MCF 10A (cell line): ENCODE results near the gene KRT38. TPM values are rescaled to one million over a fixed set of nuclear protein-coding genes. Genes with fewer than 3 reads are reported as not detected.
"Not testable (repeated sequence)": the region's sequence is repeated elsewhere in the genome, so short reads cannot be mapped to it uniquely, and the experiment has no call there.

Source experiments
- BruUV-seq: library from RNA; stranded (reverse); fragments of 400-500 nt; replicated peaks from 2 replicates; lab custom pipeline; 2021; lab: Mats Ljungman, UMichigan
- CTCF ChIA-PET: fragments of 300-600 bp; sonication (Branson Sonifier 250); formaldehyde crosslinking; extraction: SDS; loops from one replicate; lab custom pipeline; 2021; ENCODE audit warnings: antibody characterized with exemption, inconsistent platforms; lab: Yijun Ruan, JAX
- POLR2A ChIA-PET: fragments of 300-600, 350-650 bp; sonication (Branson Sonifier 250); formaldehyde crosslinking; extraction: SDS; loops from one replicate; lab custom pipeline; 2020; ENCODE audit warnings: antibody characterized with exemption, inconsistent platforms; lab: Yijun Ruan, JAX
- DNase-seq: peaks from one replicate; pipeline ENCODE4 v3.0.0-alpha.2; 2018; ENCODE audit not compliant: unreplicated experiment
- H3K27ac Mint-ChIP-seq: one replicate; pipeline ENCODE4 v1.8.0; 2022; ENCODE audit warnings: mild to moderate bottlenecking, low read depth, mixed read lengths; ENCODE audit not compliant: unreplicated experiment
- H3K27me3 Mint-ChIP-seq: one replicate; pipeline ENCODE4 v1.8.0; 2022; ENCODE audit warnings: mixed read lengths; ENCODE audit not compliant: insufficient read depth, unreplicated experiment
- H3K36me3 Mint-ChIP-seq: one replicate; pipeline ENCODE4 v1.8.0; 2022; ENCODE audit warnings: mild to moderate bottlenecking, moderate library complexity, mixed read lengths; ENCODE audit not compliant: insufficient read depth, unreplicated experiment
- H3K4me1 Mint-ChIP-seq: one replicate; pipeline ENCODE4 v1.8.0; 2022; ENCODE audit warnings: mixed read lengths; ENCODE audit not compliant: insufficient read depth, unreplicated experiment
- H3K4me3 Mint-ChIP-seq: one replicate; pipeline ENCODE4 v1.8.0; 2022; ENCODE audit warnings: mild to moderate bottlenecking, moderate library complexity, mixed read lengths; ENCODE audit not compliant: unreplicated experiment
- H3K9me3 Mint-ChIP-seq: one replicate; pipeline ENCODE4 v1.8.0; 2022; ENCODE audit warnings: mixed read lengths; ENCODE audit not compliant: unreplicated experiment
- CTCF ChIP-seq: fragments of 200-600 bp; IDR thresholded peaks from one replicate; pipeline ENCODE4 v1.8.0; 2022; ENCODE audit warnings: antibody characterized with exemption, mild to moderate bottlenecking; ENCODE audit not compliant: unreplicated experiment
- intact Hi-C: fragments of 100-400 bp; cut with micrococcal nuclease; formaldehyde crosslinking; loops from 2 replicates; pipeline ENCODE4 v1.14.1; 2022
- total RNA-seq: library from RNA; stranded (reverse); gene quantifications from 2 replicates; pipeline ENCODE4 v1.2.3, GENCODE V29; 2022

Gene KRT38
- total RNA-seq, 1 experiment from 2014 or later = not detected

GRCh38 chr17:41437254-41437653 lies 3.5 kb downstream of the KRT38 start:
- TF ChIP-seq CTCF = no peak
- Mint-ChIP-seq H3K4me3 (no peak overlapping the region), H3K27ac (no peak overlapping the region), H3K4me1 (peaks cover 6% of the 10 kb centered on the region), H3K9me3 (no peaks in the 10 kb centered on the region), H3K27me3 (peaks cover 46% of the 10 kb centered on the region), H3K36me3 (no peaks in the 10 kb centered on the region)
- intact Hi-C loops = no loop called here
- POLR2A ChIA-PET = no interaction called here
- BruUV-seq = no TSS peak
- DNase-seq = no peak
- CTCF ChIA-PET = no interaction called here

- intact Hi-C loops = no loop called here
- no TSS peak for BruUV-seq
- Mint-ChIP-seq H3K4me1 (peaks cover 4% of the 10 kb centered on the region), H3K36me3 (no peaks in the 10 kb centered on the region), H3K27me3 (peaks cover 18% of the 10 kb centered on the region), H3K4me3 (no peak overlapping the region), H3K9me3 (no peaks in the 10 kb centered on the region), H3K27ac (no peak overlapping the region)
- ChIA-PET CTCF (interaction anchor here (0.7 kb wide), 1 partner anchor 847 kb away, joined by 3 read pairs; no protein-coding TSS in a partner anchor), POLR2A (interaction anchor here (1.1 kb wide), 1 partner anchor 30 kb away, joined by 5 read pairs; no protein-coding TSS in a partner anchor)
- TF ChIP-seq CTCF = no peak
- no peak for DNase-seq
These were observed 6.4 kb downstream of the KRT38 start for GRCh38 chr17:41434415-41434814.

- POLR2A ChIA-PET = interaction anchor here (1.1 kb wide), 1 partner anchor 30 kb away, joined by 5 read pairs; no protein-coding TSS in a partner anchor
- Mint-ChIP-seq H3K27ac (no peak overlapping the region), H3K9me3 (no peaks in the 10 kb centered on the region), H3K4me3 (no peak overlapping the region), H3K27me3 (peaks cover 14% of the 10 kb centered on the region), H3K4me1 (peaks cover under 1% of the 10 kb centered on the region), H3K36me3 (no peaks in the 10 kb centered on the region)
- TF ChIP-seq CTCF = no peak
- DNase-seq = no peak
- intact Hi-C loops = no loop called here
- no TSS peak for BruUV-seq
- CTCF ChIA-PET = interaction anchor here (0.7 kb wide), 1 partner anchor 847 kb away, joined by 3 read pairs; no protein-coding TSS in a partner anchor
These were observed 6.8 kb downstream of the KRT38 start for GRCh38 chr17:41434005-41434404.

- Mint-ChIP-seq H3K27ac (no peak overlapping the region), H3K36me3 (no peaks in the 10 kb centered on the region), H3K4me3 (no peak overlapping the region), H3K9me3 (no peaks in the 10 kb centered on the region), H3K27me3 (peaks cover 11% of the 10 kb centered on the region), H3K4me1 (no peaks in the 10 kb centered on the region)
- no peak for DNase-seq
- BruUV-seq = no TSS peak
- no peak for TF ChIP-seq CTCF
- intact Hi-C loops = no loop called here
- POLR2A ChIA-PET = interaction anchor here (1.1 kb wide), 1 partner anchor 29 kb away, joined by 5 read pairs; no protein-coding TSS in a partner anchor
- CTCF ChIA-PET = interaction anchor here (0.6 kb wide), 1 partner anchor 136 kb away, joined by 3 read pairs; no protein-coding TSS in a partner anchor
These were observed 7.2 kb downstream of the KRT38 start for GRCh38 chr17:41433586-41433985.

- BruUV-seq, H3K27ac Mint-ChIP-seq, H3K9me3 Mint-ChIP-seq, H3K27me3 Mint-ChIP-seq, H3K36me3 Mint-ChIP-seq, DNase-seq, intact Hi-C loops, H3K4me1 Mint-ChIP-seq, H3K4me3 Mint-ChIP-seq: not testable (repeated sequence)
- ChIA-PET POLR2A (interaction anchor here (0.6 to 0.7 kb wide), 2 partner anchors 60 to 110 kb away, joined by 3 read pairs; no protein-coding TSS in a partner anchor), CTCF (interaction anchor here (0.6 to 0.7 kb wide), 2 partner anchors 64 to 218 kb away, joined by 3 to 4 read pairs; no protein-coding TSS in a partner anchor)
These were observed 10.4 kb downstream of the KRT38 start for GRCh38 chr17:41430376-41430775.
